NCI-H526 treated with DMSO at 0.1 percent for 48 hours (cell line): Measurements from ENCODE around the gene RRP12.

Source experiments
- DNase-seq: peaks from one replicate; lab custom pipeline; 2025; lab: John Stamatoyannopoulos, UW

The RRP12 gene

DNA sequence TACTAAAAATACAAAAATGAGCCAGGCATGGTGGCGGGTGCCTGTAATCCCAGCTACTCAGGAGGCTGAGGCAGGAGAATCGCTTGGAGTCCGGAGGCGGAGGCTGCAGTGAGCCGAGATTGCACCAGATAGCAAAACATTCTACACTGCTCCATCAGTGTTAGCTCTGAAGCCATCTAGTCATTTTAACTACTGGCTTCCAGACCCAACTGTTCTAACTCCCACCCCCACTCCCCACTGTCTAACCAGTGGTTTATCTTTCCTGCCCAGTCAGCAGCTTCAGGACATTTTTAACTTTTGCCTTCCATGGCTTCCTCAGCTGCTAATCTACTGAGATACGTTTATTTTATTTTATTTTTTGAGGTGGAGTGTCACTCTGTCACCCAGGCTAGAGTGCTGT lies 88.2 kb downstream of the RRP12 start:
- DNase-seq, result no peak

DNA sequence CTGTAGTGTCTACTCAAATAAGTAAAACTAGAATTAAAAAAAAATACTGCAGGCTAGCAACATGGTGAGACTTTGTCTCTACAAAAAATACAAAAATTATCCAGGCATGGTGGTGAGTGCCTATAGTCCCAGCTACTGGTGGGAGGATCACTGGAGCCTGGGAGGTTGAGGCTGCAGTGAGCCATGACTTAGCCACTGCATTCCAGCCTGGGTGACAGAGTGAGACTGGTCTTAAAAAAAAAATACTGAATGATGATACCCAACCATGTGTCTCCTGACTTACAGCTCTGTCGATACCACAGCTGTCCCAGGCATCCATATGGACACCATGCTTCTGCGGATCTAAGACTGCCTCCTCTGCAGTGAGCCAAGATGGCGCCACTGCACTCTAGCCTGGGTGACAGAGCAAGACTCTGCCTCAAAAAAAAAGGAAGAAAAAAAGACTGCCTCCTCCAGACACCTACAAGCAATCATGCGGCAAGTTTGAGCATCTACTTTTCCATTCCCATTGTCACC lies 90.0 kb downstream of the RRP12 start:
- DNase-seq, result no peak

DNA sequence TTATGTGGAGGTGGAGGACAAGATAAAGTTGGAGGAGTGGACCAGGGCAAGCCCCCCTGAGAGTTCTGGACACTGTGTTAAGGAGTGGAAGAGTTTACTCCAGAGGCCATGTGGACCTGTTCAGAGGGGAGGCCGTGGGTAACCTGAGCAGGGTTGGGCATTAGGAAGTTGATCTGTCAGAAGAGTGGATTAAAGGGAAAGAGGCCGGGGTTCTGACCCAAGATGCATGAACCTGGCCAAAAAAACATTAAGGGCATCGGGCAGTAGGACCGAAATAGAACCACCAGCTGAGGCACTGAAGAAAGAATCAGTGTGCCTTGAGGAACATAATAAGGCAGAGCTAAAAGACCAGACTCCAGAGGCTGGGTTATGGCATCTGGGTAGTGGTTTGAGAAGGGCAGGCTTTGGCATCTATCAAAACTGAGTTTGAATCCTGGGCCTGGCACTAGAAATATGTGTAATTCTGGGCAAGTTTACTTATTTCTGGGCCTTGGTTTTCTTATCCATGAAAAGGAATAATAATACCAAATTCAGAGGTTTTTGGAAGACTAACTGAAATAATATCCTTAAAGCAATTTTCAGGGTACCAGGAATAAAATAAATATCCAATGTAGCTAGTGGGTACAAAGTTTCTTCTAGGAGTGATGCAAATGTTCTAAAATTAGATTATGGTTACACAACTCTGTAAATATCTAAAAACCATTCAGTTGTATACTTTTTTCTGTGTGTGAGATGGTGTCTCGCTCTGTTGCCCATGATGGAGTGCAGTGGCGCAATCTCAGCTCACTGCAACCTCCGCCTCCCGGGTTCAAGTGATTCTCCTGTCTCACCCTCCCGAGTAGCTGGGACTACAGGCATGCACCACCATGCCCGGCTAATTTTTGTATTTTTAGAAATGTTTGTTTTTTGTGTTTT lies 93.0 kb downstream of the RRP12 start:
- no peak for DNase-seq

DNA sequence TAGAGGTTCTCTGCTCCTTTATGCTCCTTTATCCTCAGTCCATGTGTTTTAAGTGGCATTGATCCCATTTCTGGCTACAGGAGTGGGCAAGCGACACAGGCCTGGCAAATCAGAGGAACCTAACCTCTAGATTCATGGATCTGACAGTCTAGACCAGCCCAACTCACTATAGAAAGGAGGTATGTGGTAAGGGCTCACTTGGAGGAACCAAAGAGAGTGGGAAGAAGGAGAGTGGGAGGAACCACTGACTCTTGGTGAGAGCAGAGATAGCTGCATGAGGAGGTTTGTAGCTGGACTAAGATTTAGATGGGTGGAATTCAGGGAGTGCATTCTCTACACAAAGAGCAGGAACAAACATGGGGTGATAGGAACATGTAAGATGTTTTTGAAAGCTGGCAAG lies 93.7 kb downstream of the RRP12 start:
- DNase-seq, result no peak
